B cell (primary cell): ENCODE results near the gene LZIC.

Experiments used
- EZH2 ChIP-seq: IDR thresholded peaks from 2 replicates; pipeline ENCODE4 v1.6.1; 2012; ENCODE audit warnings: borderline replicate concordance, low read depth, mild to moderate bottlenecking, moderate library complexity, low read length; ENCODE audit not compliant: insufficient read depth, poor library complexity, severe bottlenecking
- TF ChIP-seq, protein P1 (sequence below): fragments of 200-600 bp; IDR thresholded peaks from one replicate; pipeline ENCODE4 v1.8.0; 2022; ENCODE audit warnings: antibody characterized with exemption, mild to moderate bottlenecking

DNA sequence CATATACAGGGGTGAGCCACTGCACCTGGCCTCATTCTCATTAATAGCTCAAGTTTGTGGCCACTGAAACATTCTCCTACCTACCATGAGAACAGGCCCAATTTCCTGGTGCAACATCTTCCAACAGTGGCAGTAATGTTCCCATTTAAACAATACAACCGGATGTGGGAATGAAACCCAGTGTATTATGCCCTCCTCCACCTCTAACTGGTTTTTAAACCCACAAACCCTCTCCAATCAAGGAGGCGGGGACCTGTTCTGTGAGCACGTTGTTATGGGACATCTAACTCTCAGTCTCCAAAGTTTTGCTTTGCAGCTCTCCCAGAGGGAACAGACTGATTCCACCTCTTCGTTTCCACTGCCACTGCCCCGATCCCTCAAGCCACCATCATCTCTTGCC, 35.8 kb downstream of the LZIC start:
- TF ChIP-seq EZH2: no peak
- TF ChIP-seq, protein P1, sequence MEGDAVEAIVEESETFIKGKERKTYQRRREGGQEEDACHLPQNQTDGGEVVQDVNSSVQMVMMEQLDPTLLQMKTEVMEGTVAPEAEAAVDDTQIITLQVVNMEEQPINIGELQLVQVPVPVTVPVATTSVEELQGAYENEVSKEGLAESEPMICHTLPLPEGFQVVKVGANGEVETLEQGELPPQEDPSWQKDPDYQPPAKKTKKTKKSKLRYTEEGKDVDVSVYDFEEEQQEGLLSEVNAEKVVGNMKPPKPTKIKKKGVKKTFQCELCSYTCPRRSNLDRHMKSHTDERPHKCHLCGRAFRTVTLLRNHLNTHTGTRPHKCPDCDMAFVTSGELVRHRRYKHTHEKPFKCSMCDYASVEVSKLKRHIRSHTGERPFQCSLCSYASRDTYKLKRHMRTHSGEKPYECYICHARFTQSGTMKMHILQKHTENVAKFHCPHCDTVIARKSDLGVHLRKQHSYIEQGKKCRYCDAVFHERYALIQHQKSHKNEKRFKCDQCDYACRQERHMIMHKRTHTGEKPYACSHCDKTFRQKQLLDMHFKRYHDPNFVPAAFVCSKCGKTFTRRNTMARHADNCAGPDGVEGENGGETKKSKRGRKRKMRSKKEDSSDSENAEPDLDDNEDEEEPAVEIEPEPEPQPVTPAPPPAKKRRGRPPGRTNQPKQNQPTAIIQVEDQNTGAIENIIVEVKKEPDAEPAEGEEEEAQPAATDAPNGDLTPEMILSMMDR: no peak
